ENCODE results near the gene PTPRE.

GRCh38 chr10:127883516-127883915, 23.4 kb upstream of the PTPRE start:
- TF ChIP-seq POLR2A (IDR thresholded peaks at IDR 0.05; ENCODE audit: low read length) (no peak), GATA1 (IDR thresholded peaks at IDR 0.05; ENCODE audit: low read depth, low read length) (no peak)

All from erythroblast (primary cell).